H1 (cell line): ENCODE results near the gene IFNGR1. TPM values are rescaled to one million over a fixed set of nuclear protein-coding genes. Genes with fewer than 3 reads are reported as not detected.
A peak's percentile ranks its signal among the peaks of the same experiment; 100 is the strongest.

Experiments used
- CTCF ChIA-PET: fragments of 300-600 bp; sonication (Branson Sonifier 250); formaldehyde crosslinking; loops from one replicate; lab custom pipeline; 2021; ENCODE audit not compliant: partially characterized antibody; lab: Charles Lee
- POLR2A ChIA-PET: fragments of 300-600 bp; sonication (Branson Sonifier 250); formaldehyde crosslinking; loops from one replicate; lab custom pipeline; 2021; ENCODE audit warnings: inconsistent platforms; ENCODE audit not compliant: partially characterized antibody; lab: Charles Lee
- DNase-seq, 2 experiments: peaks; one replicate each; pipeline versions ENCODE4 v3.0.0 to v3.0.0-alpha.2; 2010 to 2022; ENCODE audit warnings: low spot score in 2 of 2, low read depth in 1 of 2, mixed read lengths in 1 of 2
- FAIRE-seq: peaks from 2 replicates; lab custom pipeline; 2011; peaks lifted over from hg19 to GRCh38; lab: Jason Lieb, UNC
- H2AFZ ChIP-seq: 2 replicates; pipeline ENCODE4 v1.8.1; 2012; ENCODE audit warnings: low read length, inconsistent platforms
- H2AK5ac ChIP-seq: 2 replicates; pipeline ENCODE4 v1.6.1; 2013; ENCODE audit warnings: low read depth, low read length
- H2BK120ac ChIP-seq: replicated peaks from 2 replicates; pipeline ENCODE3; 2013; ENCODE audit warnings: low read depth, low read length, inconsistent platforms
- H2BK12ac ChIP-seq: 2 replicates; pipeline ENCODE4 v1.6.1; 2013; ENCODE audit warnings: low read depth, low read length
- H2BK15ac ChIP-seq: 2 replicates; pipeline ENCODE4 v1.6.1; 2013; ENCODE audit warnings: low read length
- H2BK20ac ChIP-seq: 2 replicates; pipeline ENCODE4 v1.6.1; 2013; ENCODE audit warnings: low read length
- H2BK5ac ChIP-seq: 2 replicates; pipeline ENCODE4 v1.6.1; 2013; ENCODE audit warnings: low read depth, low read length
- H3K14ac ChIP-seq: 2 replicates; pipeline ENCODE4 v1.6.1; 2013; ENCODE audit warnings: inconsistent platforms; ENCODE audit not compliant: insufficient read length
- H3K18ac ChIP-seq: 2 replicates; pipeline ENCODE4 v1.6.1; 2013; ENCODE audit warnings: low read length; ENCODE audit errors: extremely low read depth
- H3K23ac ChIP-seq: 2 replicates; pipeline ENCODE4 v1.6.1; 2013; ENCODE audit warnings: inconsistent platforms; ENCODE audit not compliant: insufficient read length
- H3K23me2 ChIP-seq: 2 replicates; pipeline ENCODE4 v1.6.1; 2013; ENCODE audit warnings: low read depth, low read length
- H3K27ac ChIP-seq: 2 replicates; pipeline ENCODE4 v1.6.1; 2011; ENCODE audit warnings: low read depth, low read length, inconsistent platforms
- H3K27me3 ChIP-seq, 4 experiments: replicated peaks in 1 of 4; 1 replicate in 1 of 4; 2 replicates in 3 of 4; pipeline versions ENCODE4 v1.6.1 to v1.8.1; 2011 to 2013; ENCODE audit warnings: low read length in 3 of 4, mild to moderate bottlenecking in 3 of 4, inconsistent platforms in 2 of 4, mixed read lengths in 2 of 4, moderate library complexity in 1 of 4; ENCODE audit not compliant: control insufficient read depth in 3 of 4, insufficient read depth in 3 of 4; ENCODE audit errors: extremely low read depth in 1 of 4
- H3K36me3 ChIP-seq, 4 experiments: 2 replicates each; pipeline versions ENCODE4 v1.6.1 to v1.8.1; 2011 to 2013; ENCODE audit warnings: mild to moderate bottlenecking in 4 of 4, low read length in 3 of 4, moderate library complexity in 2 of 4, control low read depth in 1 of 4, inconsistent platforms in 1 of 4; ENCODE audit not compliant: insufficient read depth in 4 of 4, control insufficient read depth in 2 of 4
- H3K4ac ChIP-seq: replicated peaks from 2 replicates; pipeline ENCODE3; 2013; ENCODE audit warnings: low read length, low read depth, mixed read lengths, inconsistent platforms; ENCODE audit not compliant: insufficient read length
- H3K4me1 ChIP-seq, 4 experiments: replicated peaks in 1 of 4; 1 replicate in 1 of 4; 2 replicates in 3 of 4; pipeline versions ENCODE4 v1.6.1 to v1.8.1; 2011 to 2013; ENCODE audit warnings: low read length in 3 of 4, inconsistent platforms in 2 of 4, mixed read lengths in 1 of 4; ENCODE audit not compliant: insufficient read depth in 4 of 4, control insufficient read depth in 3 of 4
- H3K4me2 ChIP-seq, 2 experiments: 2 replicates each; pipeline versions ENCODE4 v1.6.1 to v1.8.1; 2011 to 2013; ENCODE audit warnings: low read depth in 2 of 2, low read length in 2 of 2, control low read depth in 1 of 2, inconsistent platforms in 1 of 2, mild to moderate bottlenecking in 1 of 2; ENCODE audit not compliant: insufficient read depth in 1 of 2
- H3K4me3 ChIP-seq, 4 experiments: fragments of 200-600, 300-600 bp in 1 of 4; sonication (generic), shearing (Covaris generic), sonication (Bioruptor Twin) in 1 of 4; 2 replicates each; pipeline versions ENCODE4 v1.5.1 to v1.8.1; 2011 to 2016; ENCODE audit warnings: low read length in 4 of 4, low read depth in 3 of 4, control low read depth in 2 of 4, inconsistent platforms in 2 of 4, mild to moderate bottlenecking in 2 of 4, mixed read lengths in 1 of 4, moderate library complexity in 1 of 4; ENCODE audit not compliant: insufficient read depth in 2 of 4; ENCODE audit errors: extremely low read depth in 1 of 4
- H3K56ac ChIP-seq: replicated peaks from 2 replicates; pipeline ENCODE3; 2013; ENCODE audit warnings: low read depth, mild to moderate bottlenecking, mixed read lengths, low read length, inconsistent platforms; ENCODE audit not compliant: insufficient read length
- H3K79me1 ChIP-seq: 2 replicates; pipeline ENCODE4 v1.6.1; 2013; ENCODE audit warnings: low read depth, low read length, control low read depth
- H3K79me2 ChIP-seq, 2 experiments: 2 replicates each; pipeline versions ENCODE4 v1.6.1 to v1.8.1; 2012 to 2013; ENCODE audit warnings: low read length in 2 of 2, mild to moderate bottlenecking in 2 of 2, inconsistent platforms in 1 of 2; ENCODE audit not compliant: insufficient read depth in 2 of 2, control insufficient read depth in 1 of 2
- H3K9ac ChIP-seq, 4 experiments: replicated peaks in 1 of 4; 1 replicate in 1 of 4; 2 replicates in 3 of 4; pipeline versions ENCODE4 v1.6.1 to v1.8.1; 2011 to 2013; ENCODE audit warnings: low read depth in 3 of 4, low read length in 3 of 4, control low read depth in 2 of 4, mild to moderate bottlenecking in 2 of 4, moderate library complexity in 2 of 4, inconsistent platforms in 1 of 4; ENCODE audit errors: extremely low read depth in 1 of 4
- H3K9me3 ChIP-seq, 2 experiments: 2 replicates each; pipeline versions ENCODE4 v1.6.1 to v1.8.1; 2012 to 2013; ENCODE audit warnings: mild to moderate bottlenecking in 2 of 2, moderate library complexity in 2 of 2, control low read depth in 1 of 2, inconsistent platforms in 1 of 2, low read depth in 1 of 2, low read length in 1 of 2, mixed read lengths in 1 of 2; ENCODE audit not compliant: insufficient read depth in 2 of 2
- H4K20me1 ChIP-seq, 2 experiments: replicated peaks in 1 of 2; 2 replicates each; pipeline versions ENCODE3 to v1.8.1; 2011 to 2013; ENCODE audit warnings: inconsistent platforms in 2 of 2, low read length in 2 of 2, mild to moderate bottlenecking in 1 of 2; ENCODE audit not compliant: insufficient read depth in 2 of 2, control insufficient read depth in 1 of 2
- H4K5ac ChIP-seq: 2 replicates; pipeline ENCODE4 v1.6.1; 2013; ENCODE audit warnings: low read length, low read depth, mixed read lengths, inconsistent platforms; ENCODE audit not compliant: insufficient read length
- H4K8ac ChIP-seq: 2 replicates; pipeline ENCODE4 v1.8.0; 2013; ENCODE audit warnings: mild to moderate bottlenecking, moderate library complexity, low read length, inconsistent platforms; ENCODE audit not compliant: insufficient read depth; ENCODE audit errors: extremely low read depth
- H4K91ac ChIP-seq: replicated peaks from 2 replicates; pipeline ENCODE3; 2013; ENCODE audit warnings: low read length, mixed read lengths, inconsistent platforms; ENCODE audit not compliant: insufficient read length
- BRCA1 ChIP-seq: IDR thresholded peaks from 2 replicates; pipeline ENCODE4 v1.6.1; 2012; ENCODE audit warnings: low read depth, low read length, improper control_type of control experiment
- CTCF ChIP-seq, 3 experiments: IDR thresholded peaks; 1 replicate in 2 of 3; 2 replicates in 1 of 3; pipeline versions ENCODE4 v1.5.1 to v1.6.1; 2011; ENCODE audit warnings: low read length in 3 of 3, mild to moderate bottlenecking in 3 of 3, inconsistent platforms in 2 of 3, low read depth in 1 of 3, moderate library complexity in 1 of 3; ENCODE audit not compliant: insufficient read depth in 1 of 3; ENCODE audit errors: control extremely low read depth in 1 of 3
- TBP ChIP-seq: IDR thresholded peaks from 2 replicates; pipeline ENCODE4 v1.6.1; 2011; ENCODE audit warnings: low read depth, low read length, improper control_type of control experiment
- USF2 ChIP-seq: IDR thresholded peaks from 2 replicates; pipeline ENCODE4 v1.6.1; 2011; ENCODE audit warnings: low read length, improper control_type of control experiment
- WGBS, 2 experiments: shearing (Covaris generic) in 1 of 2; methylation state at CpG; one replicate each; pipeline versions ENCODE4 v1.1.6 to v1.1.7; 2013 to 2015; ENCODE audit warnings: low lambda C conversion rate in 2 of 2, mixed read lengths in 2 of 2, inconsistent platforms in 1 of 2, low coverage in 1 of 2, missing lambda C conversion rate in 1 of 2; ENCODE audit not compliant: insufficient replicate concordance in 2 of 2, insufficient coverage in 1 of 2, insufficient read length in 1 of 2; ENCODE audit errors: extremely low coverage in 1 of 2, missing lambda C conversion rate in 1 of 2; 5-methylcytosine and 5-hydroxymethylcytosine counted together
- polyA plus RNA-seq, 7 experiments: library from polyadenylated mRNA; depleted of rRNA in 3 of 7; stranded (reverse) in 5 of 7; unstranded in 2 of 7; fragments of >200 nt in 5 of 7; fragments of 200-250 nt in 2 of 7; gene quantifications; 1 replicate in 5 of 7; 2 replicates in 1 of 7; 4 replicates in 1 of 7; pipeline versions ENCODE4 v1.2.1 to v1.2.3, GENCODE V29; 2011 to 2013; ENCODE audit warnings: missing spikeins in 2 of 7, mixed read lengths in 2 of 7
- total RNA-seq: library from RNA; stranded (reverse); fragmentation: NEBNext Ultra II Directional; extraction: Animal tissue kit (Norgen Biotek cat#: 25700); gene quantifications from 2 replicates; pipeline ENCODE4 v1.2.1, GENCODE V29; 2021

Gene IFNGR1
- total and polyA plus RNA-seq, 2 of the 8 experiments (the other 6 are each of a cell fraction or from before 2014, with no cell fraction given), result 9.7 to 20.9 TPM

DNA sequence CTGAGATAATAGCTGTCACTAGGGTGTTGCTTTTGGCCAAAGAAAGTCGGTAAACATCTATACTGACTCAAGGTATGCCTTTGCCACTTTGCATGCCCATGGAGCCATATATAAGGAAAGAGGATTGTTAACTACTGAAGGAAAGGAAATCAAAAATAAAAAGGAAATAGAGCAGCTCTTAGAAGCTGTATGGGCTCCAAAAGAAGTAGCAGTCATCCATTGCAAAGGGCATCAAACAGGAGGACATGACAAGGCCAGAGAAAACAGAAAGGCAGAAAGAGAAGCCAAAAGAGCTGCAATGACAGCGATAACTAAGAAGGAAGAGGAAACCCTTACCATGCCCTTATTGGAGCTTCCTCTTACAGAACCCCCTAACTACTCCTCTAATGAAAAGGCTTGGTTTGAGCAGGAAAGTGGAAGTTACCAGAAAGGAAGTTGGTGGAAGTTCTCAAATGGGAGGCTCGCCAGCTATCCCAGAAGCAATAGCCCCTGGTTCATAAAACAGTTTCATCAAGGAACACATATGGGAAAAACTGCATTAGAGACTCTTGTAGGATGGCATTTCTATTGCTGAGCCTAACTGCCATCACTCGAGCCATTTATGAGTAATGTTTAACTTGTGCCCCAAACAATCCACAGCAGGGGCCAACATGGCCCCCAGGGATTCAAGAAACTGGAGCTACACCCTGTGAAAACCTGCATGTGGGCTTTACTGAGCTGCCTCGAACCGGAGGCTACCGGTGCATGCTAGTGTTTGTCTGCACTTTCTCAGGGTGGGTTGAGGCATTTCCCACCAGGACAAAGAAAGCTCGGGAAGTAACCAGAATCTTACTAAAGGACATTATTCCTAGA lies 52.7 kb downstream of the IFNGR1 start:
- Histone ChIP-seq H3K36me3 (no peaks in the 10 kb centered on the region; a peak in 1 of 8 replicates), H3K27ac (no peak overlapping the region), H3K79me1 (no peaks in the 10 kb centered on the region), H3K18ac (no peak overlapping the region), H3K79me2 (no peaks in the 10 kb centered on the region), H4K91ac (no peak overlapping the region), H3K4me3 (no peak overlapping the region), H3K14ac (no peak overlapping the region), H3K23me2 (no peaks in the 10 kb centered on the region), H3K56ac (no peak overlapping the region), H3K4ac (no peak overlapping the region), H2BK120ac (no peak overlapping the region), H3K27me3 (no peaks in the 10 kb centered on the region), H2BK20ac (no peak overlapping the region), H4K8ac (no peak overlapping the region), H3K4me1 (peaks cover 0 to 2% (median 0%) of the 10 kb centered on the region in 4 experiments; a peak in 3 of 7 replicates), H3K4me2 (no peak overlapping the region), H3K9ac (no peak overlapping the region), H4K20me1 (no peaks in the 10 kb centered on the region), H2AK5ac (no peak overlapping the region), H2AFZ (no peak overlapping the region), H3K9me3 (peaks cover 44 to 50% of the 10 kb centered on the region in 2 experiments), H2BK12ac (no peak overlapping the region), H2BK5ac (no peak overlapping the region), H3K23ac (no peak overlapping the region), H4K5ac (no peak overlapping the region), H2BK15ac (no peak overlapping the region)
- TF ChIP-seq BRCA1 (no peak), USF2 (no peak), CTCF (IDR thresholded peaks at IDR 0.05; ENCODE audit: control extremely low read depth in 1 of 3, insufficient read depth in 1 of 3, low read depth in 1 of 3, low read length in 3 of 3) (peak in 1 of 3 experiments; percentile 12; a peak in 1 of 4 replicates), TBP (no peak)
- FAIRE-seq, result no peak
- CTCF ChIA-PET, result interaction anchor here (0.8 to 1.3 kb wide), 5 partner anchors 15 to 271 kb away, joined by 3 to 4 read pairs (median 3); no protein-coding TSS in a partner anchor
- POLR2A ChIA-PET, result no interaction called here
- WGBS, 2 experiments, result 92% methylated on average over 8 of the region's 8 CpGs; no CpG with 5 or more reads in 1 of the 2 experiments
- no peak for DNase-seq
